ENCODE results near the gene DISC1.
"Not testable (repeated sequence)": the region's sequence is repeated elsewhere in the genome, so short reads cannot be mapped to it uniquely, and the experiment has no call there.

The DISC1 gene

GRCh38 chr1:231781892-231782291 lies 155.3 kb downstream of the DISC1 start:
- no peak for DNase-seq

- DNase-seq: not testable (repeated sequence)
These were observed 158.5 kb downstream of the DISC1 start for GRCh38 chr1:231785073-231785472.

GRCh38 chr1:231786126-231786525 lies 159.5 kb downstream of the DISC1 start:
- no peak for DNase-seq

- no peak for DNase-seq
These were observed 166.0 kb downstream of the DISC1 start for GRCh38 chr1:231792634-231793033.

- no peak for DNase-seq
These were observed 167.3 kb downstream of the DISC1 start for GRCh38 chr1:231793893-231794292.

GRCh38 chr1:231796141-231796540 lies 169.6 kb downstream of the DISC1 start:
- DNase-seq: no peak

- DNase-seq: no peak
These were observed 172.9 kb downstream of the DISC1 start for GRCh38 chr1:231799363-231799986.

GRCh38 chr1:231800108-231800507 lies 173.5 kb downstream of the DISC1 start:
- DNase-seq: no peak

GRCh38 chr1:231801042-231801585 lies 174.5 kb downstream of the DISC1 start:
- DNase-seq: no peak

- DNase-seq: no peak
These were observed 176.8 kb downstream of the DISC1 start for GRCh38 chr1:231803353-231803752.

GRCh38 chr1:231806623-231807495 lies 180.3 kb downstream of the DISC1 start:
- DNase-seq: peak in 1 of 2 experiments; percentile 7

- DNase-seq: no peak
These were observed 181.0 kb downstream of the DISC1 start for GRCh38 chr1:231807541-231807940.

- DNase-seq: no peak
These were observed 181.5 kb downstream of the DISC1 start for GRCh38 chr1:231808116-231808515.

- DNase-seq: no peak
These were observed 182.4 kb downstream of the DISC1 start for GRCh38 chr1:231808990-231809389.

GRCh38 chr1:231810415-231810814 lies 183.8 kb downstream of the DISC1 start:
- no peak for DNase-seq

- DNase-seq: no peak
These were observed 187.4 kb downstream of the DISC1 start for GRCh38 chr1:231814021-231814420.

GRCh38 chr1:231814521-231814920 lies 187.9 kb downstream of the DISC1 start:
- no peak for DNase-seq

GRCh38 chr1:231817801-231818200 lies 191.2 kb downstream of the DISC1 start:
- DNase-seq: no peak

GRCh38 chr1:231818337-231818736 lies 191.7 kb downstream of the DISC1 start:
- no peak for DNase-seq

GRCh38 chr1:231821281-231821680 lies 194.7 kb downstream of the DISC1 start:
- no peak for DNase-seq

- no peak for DNase-seq
These were observed 195.5 kb downstream of the DISC1 start for GRCh38 chr1:231822041-231822440.

GRCh38 chr1:231826566-231826965 lies 200.0 kb downstream of the DISC1 start:
- no peak for DNase-seq

- DNase-seq: no peak
These were observed 200.9 kb downstream of the DISC1 start for GRCh38 chr1:231827337-231828105.
